Measurements from ENCODE around the gene GRIFIN.

Gene GRIFIN
- 0 to 0.17 (median 0.09) reads per million in 3 donors for total RNA-seq

- Histone ChIP-seq H3K27me3 (replicated peaks; ENCODE audit: control insufficient read depth, insufficient read depth, low read length, poor library complexity, severe bottlenecking) (no peaks in the 10 kb centered on the region), H3K36me3 (ENCODE audit: control insufficient read depth, insufficient read depth, low read length) (no peaks in the 10 kb centered on the region), H3K4me1 (ENCODE audit: control insufficient read depth, insufficient read depth, low read length, poor library complexity, severe bottlenecking) (peaks cover 14% of the 10 kb centered on the region), H3K27ac (ENCODE audit: insufficient read depth, low read length, poor library complexity, severe bottlenecking) (no peak within 1 kb of the TSS), H3K9me3 (ENCODE audit: control insufficient read depth, low read length) (no peaks in the 10 kb centered on the region), H3K4me3 (ENCODE audit: insufficient read depth, low read depth, low read length, poor library complexity, severe bottlenecking) (no peak within 1 kb of the TSS)
- no peak for DNase-seq
Observed at GRCh38 chr7:2476298-2476697, at the start of gene GRIFIN. TSS of gene GRIFIN (minus strand) at chr7:2476398. CDS start at chr7:2476383, 15 bp downstream.

- peaks cover 40% of the 10 kb centered on the region for H3K36me3 ChIP-seq (ENCODE audit: control insufficient read depth, insufficient read depth, low read length)
- peak overlapping the region; percentile 93 for H3K27ac ChIP-seq (ENCODE audit: insufficient read depth, low read length, poor library complexity, severe bottlenecking)
- DNase-seq = no peak
- no peak overlapping the region for H3K4me3 ChIP-seq (ENCODE audit: insufficient read depth, low read depth, low read length, poor library complexity, severe bottlenecking)
- H3K9me3 ChIP-seq (ENCODE audit: control insufficient read depth, low read length) = no peaks in the 10 kb centered on the region
- H3K4me1 ChIP-seq (ENCODE audit: control insufficient read depth, insufficient read depth, low read length, poor library complexity, severe bottlenecking) = peaks cover 77% of the 10 kb centered on the region
- no peaks in the 10 kb centered on the region for H3K27me3 ChIP-seq (replicated peaks; ENCODE audit: control insufficient read depth, insufficient read depth, low read length, poor library complexity, severe bottlenecking)
Observed at GRCh38 chr7:2524808-2525657, 48.8 kb upstream of the GRIFIN start.

GRCh38 chr7:2523941-2524807 is 48.0 kb upstream of the GRIFIN start:
- no peaks in the 10 kb centered on the region for H3K27me3 ChIP-seq (replicated peaks; ENCODE audit: control insufficient read depth, insufficient read depth, low read length, poor library complexity, severe bottlenecking)
- H3K4me3 ChIP-seq (ENCODE audit: insufficient read depth, low read depth, low read length, poor library complexity, severe bottlenecking) = peak overlapping the region; percentile 93
- H3K27ac ChIP-seq (ENCODE audit: insufficient read depth, low read length, poor library complexity, severe bottlenecking) = peak overlapping the region; percentile 93
- DNase-seq = no peak
- H3K9me3 ChIP-seq (ENCODE audit: control insufficient read depth, low read length) = no peaks in the 10 kb centered on the region
- peaks cover 40% of the 10 kb centered on the region for H3K36me3 ChIP-seq (ENCODE audit: control insufficient read depth, insufficient read depth, low read length)
- peaks cover 70% of the 10 kb centered on the region for H3K4me1 ChIP-seq (ENCODE audit: control insufficient read depth, insufficient read depth, low read length, poor library complexity, severe bottlenecking)

- peak overlapping the region; percentile 93 for H3K4me3 ChIP-seq (ENCODE audit: insufficient read depth, low read depth, low read length, poor library complexity, severe bottlenecking)
- peaks cover 38% of the 10 kb centered on the region for H3K36me3 ChIP-seq (ENCODE audit: control insufficient read depth, insufficient read depth, low read length)
- no peaks in the 10 kb centered on the region for H3K9me3 ChIP-seq (ENCODE audit: control insufficient read depth, low read length)
- H3K27ac ChIP-seq (ENCODE audit: insufficient read depth, low read length, poor library complexity, severe bottlenecking) = peak overlapping the region; percentile 93
- H3K27me3 ChIP-seq (replicated peaks; ENCODE audit: control insufficient read depth, insufficient read depth, low read length, poor library complexity, severe bottlenecking) = no peaks in the 10 kb centered on the region
- peaks cover 70% of the 10 kb centered on the region for H3K4me1 ChIP-seq (ENCODE audit: control insufficient read depth, insufficient read depth, low read length, poor library complexity, severe bottlenecking)
- DNase-seq = no peak
Observed at GRCh38 chr7:2523461-2523936, 47.3 kb upstream of the GRIFIN start.

- Histone ChIP-seq H3K27me3 (replicated peaks; ENCODE audit: control insufficient read depth, insufficient read depth, low read length, poor library complexity, severe bottlenecking) (no peaks in the 10 kb centered on the region), H3K9me3 (ENCODE audit: control insufficient read depth, low read length) (no peaks in the 10 kb centered on the region), H3K27ac (ENCODE audit: insufficient read depth, low read length, poor library complexity, severe bottlenecking) (peak overlapping the region; percentile 93), H3K36me3 (ENCODE audit: control insufficient read depth, insufficient read depth, low read length) (peaks cover 33% of the 10 kb centered on the region), H3K4me3 (ENCODE audit: insufficient read depth, low read depth, low read length, poor library complexity, severe bottlenecking) (peak overlapping the region; percentile 93), H3K4me1 (ENCODE audit: control insufficient read depth, insufficient read depth, low read length, poor library complexity, severe bottlenecking) (peaks cover 67% of the 10 kb centered on the region)
- no peak for DNase-seq
Observed at GRCh38 chr7:2522780-2523433, 46.7 kb upstream of the GRIFIN start.

- DNase-seq = peak; percentile 68 to 75 (median 69)
- Histone ChIP-seq H3K4me3 (ENCODE audit: insufficient read depth, low read depth, low read length, poor library complexity, severe bottlenecking) (peak overlapping the region; percentile 93), H3K4me1 (ENCODE audit: control insufficient read depth, insufficient read depth, low read length, poor library complexity, severe bottlenecking) (peaks cover 59% of the 10 kb centered on the region), H3K27me3 (replicated peaks; ENCODE audit: control insufficient read depth, insufficient read depth, low read length, poor library complexity, severe bottlenecking) (no peaks in the 10 kb centered on the region), H3K27ac (ENCODE audit: insufficient read depth, low read length, poor library complexity, severe bottlenecking) (peak overlapping the region; percentile 93), H3K9me3 (ENCODE audit: control insufficient read depth, low read length) (no peaks in the 10 kb centered on the region), H3K36me3 (ENCODE audit: control insufficient read depth, insufficient read depth, low read length) (peaks cover 26% of the 10 kb centered on the region)
Observed at GRCh38 chr7:2521952-2522591, 45.9 kb upstream of the GRIFIN start.

- Histone ChIP-seq H3K4me1 (ENCODE audit: control insufficient read depth, insufficient read depth, low read length, poor library complexity, severe bottlenecking) (peaks cover 52% of the 10 kb centered on the region), H3K27me3 (replicated peaks; ENCODE audit: control insufficient read depth, insufficient read depth, low read length, poor library complexity, severe bottlenecking) (no peaks in the 10 kb centered on the region), H3K27ac (ENCODE audit: insufficient read depth, low read length, poor library complexity, severe bottlenecking) (peak overlapping the region; percentile 93), H3K9me3 (ENCODE audit: control insufficient read depth, low read length) (no peaks in the 10 kb centered on the region), H3K4me3 (ENCODE audit: insufficient read depth, low read depth, low read length, poor library complexity, severe bottlenecking) (peak overlapping the region; percentile 93), H3K36me3 (ENCODE audit: control insufficient read depth, insufficient read depth, low read length) (peaks cover 19% of the 10 kb centered on the region)
- no peak for DNase-seq
Observed at GRCh38 chr7:2521341-2521745, 45.1 kb upstream of the GRIFIN start.

- Histone ChIP-seq H3K9me3 (ENCODE audit: control insufficient read depth, low read length) (no peaks in the 10 kb centered on the region), H3K4me1 (ENCODE audit: control insufficient read depth, insufficient read depth, low read length, poor library complexity, severe bottlenecking) (peaks cover 47% of the 10 kb centered on the region), H3K27ac (ENCODE audit: insufficient read depth, low read length, poor library complexity, severe bottlenecking) (peak overlapping the region; percentile 93), H3K4me3 (ENCODE audit: insufficient read depth, low read depth, low read length, poor library complexity, severe bottlenecking) (peak overlapping the region; percentile 93), H3K36me3 (ENCODE audit: control insufficient read depth, insufficient read depth, low read length) (peaks cover 14% of the 10 kb centered on the region), H3K27me3 (replicated peaks; ENCODE audit: control insufficient read depth, insufficient read depth, low read length, poor library complexity, severe bottlenecking) (no peaks in the 10 kb centered on the region)
- no peak for DNase-seq
Observed at GRCh38 chr7:2520761-2521290, 44.6 kb upstream of the GRIFIN start.

- H3K4me1 ChIP-seq (ENCODE audit: control insufficient read depth, insufficient read depth, low read length, poor library complexity, severe bottlenecking) = peaks cover 41% of the 10 kb centered on the region
- DNase-seq = no peak
- H3K9me3 ChIP-seq (ENCODE audit: control insufficient read depth, low read length) = no peaks in the 10 kb centered on the region
- H3K27ac ChIP-seq (ENCODE audit: insufficient read depth, low read length, poor library complexity, severe bottlenecking) = peak overlapping the region; percentile 93
- H3K36me3 ChIP-seq (ENCODE audit: control insufficient read depth, insufficient read depth, low read length) = peaks cover 8% of the 10 kb centered on the region
- no peaks in the 10 kb centered on the region for H3K27me3 ChIP-seq (replicated peaks; ENCODE audit: control insufficient read depth, insufficient read depth, low read length, poor library complexity, severe bottlenecking)
- H3K4me3 ChIP-seq (ENCODE audit: insufficient read depth, low read depth, low read length, poor library complexity, severe bottlenecking) = peak overlapping the region; percentile 93
Observed at GRCh38 chr7:2520131-2520760, 44.0 kb upstream of the GRIFIN start.
